Posterior cingulate gyrus (tissue), 11 donors: Measurements from ENCODE around the gene ATP6V0A4.
"Not testable (repeated sequence)": the region's sequence is repeated elsewhere in the genome, so short reads cannot be mapped to it uniquely, and the experiment has no call there.

Experiments used
- DNase-seq, 10 donors: peaks; one replicate each; pipeline versions ENCODE4 v3.0.0 to v3.0.0-alpha.2; 2020 to 2021; ENCODE audit warnings: mixed read lengths in 3 of 10
- intact Hi-C: fragments of 100-400 bp; cut with DNase I; formaldehyde crosslinking; loops from one replicate; pipeline ENCODE4 v1.15.1; 2023

Gene ATP6V0A4

GRCh38 chr7:138710536-138711385 is 87.2 kb downstream of the ATP6V0A4 start:
- intact Hi-C loops: no loop called here
- DNase-seq: no peak

GRCh38 chr7:138705167-138705566 is 92.8 kb downstream of the ATP6V0A4 start:
- intact Hi-C loops: no loop called here
- peak in 1 of 10 donors; percentile 4 for DNase-seq

- peak in 1 of 10 donors; percentile 59 for DNase-seq
- intact Hi-C loops: no loop called here
Measured at GRCh38 chr7:138701537-138701923, 96.5 kb downstream of the ATP6V0A4 start.

GRCh38 chr7:138700857-138701536 is 97.0 kb downstream of the ATP6V0A4 start, which contains the start of gene SVOPL:
Gene SVOPL (minus strand): TSS chr7:138701362. CDS start chr7:138679045, 22,317 bp downstream.
- peak in 1 of 10 donors; percentile 51 for DNase-seq
- intact Hi-C loops: no loop called here

- intact Hi-C loops: no loop called here
- DNase-seq: peak in 1 of 10 donors; percentile 77
Measured at GRCh38 chr7:138699661-138700060, 98.3 kb downstream of the ATP6V0A4 start.

- DNase-seq: peak in 1 of 10 donors; percentile 39
- intact Hi-C loops: no loop called here
Measured at GRCh38 chr7:138698281-138698680, 99.7 kb downstream of the ATP6V0A4 start.

GRCh38 chr7:138697535-138698182 is 100.3 kb downstream of the ATP6V0A4 start:
- DNase-seq: peak in 1 of 10 donors; percentile 16

GRCh38 chr7:138695776-138696175 is 102.2 kb downstream of the ATP6V0A4 start:
- intact Hi-C loops: not testable (repeated sequence)
- DNase-seq: peak in 1 of 10 donors; percentile 5

More at GRCh38 chr7:138697535-138698182, 100.3 kb downstream of the ATP6V0A4 start:
- intact Hi-C loops: no loop called here

GRCh38 chr7:138695106-138695505 is 102.9 kb downstream of the ATP6V0A4 start:
- DNase-seq: peak in 1 of 10 donors; percentile 25
- intact Hi-C loops: no loop called here

- no peak for DNase-seq
- intact Hi-C loops: no loop called here
Measured at GRCh38 chr7:138691178-138691577, 106.8 kb downstream of the ATP6V0A4 start.

- DNase-seq: no peak
- intact Hi-C loops: no loop called here
Measured at GRCh38 chr7:138690495-138690894, 107.5 kb downstream of the ATP6V0A4 start.

- intact Hi-C loops: not testable (repeated sequence)
Measured at GRCh38 chr7:138688037-138688436, 110.0 kb downstream of the ATP6V0A4 start.

GRCh38 chr7:138684340-138684739 is 113.7 kb downstream of the ATP6V0A4 start:
- DNase-seq: no peak
- intact Hi-C loops: no loop called here

More at GRCh38 chr7:138688037-138688436, 110.0 kb downstream of the ATP6V0A4 start:
- not testable (repeated sequence) for DNase-seq

GRCh38 chr7:138679793-138680192 is 118.2 kb downstream of the ATP6V0A4 start:
- intact Hi-C loops: no loop called here
- DNase-seq: no peak

GRCh38 chr7:138670594-138670993 is 127.4 kb downstream of the ATP6V0A4 start:
- intact Hi-C loops: no loop called here
- no peak for DNase-seq

GRCh38 chr7:138669364-138669763 is 128.6 kb downstream of the ATP6V0A4 start:
- intact Hi-C loops: no loop called here

GRCh38 chr7:138668946-138669345 is 129.1 kb downstream of the ATP6V0A4 start:
- intact Hi-C loops: no loop called here
- no peak for DNase-seq

More at GRCh38 chr7:138669364-138669763, 128.6 kb downstream of the ATP6V0A4 start:
- no peak for DNase-seq

GRCh38 chr7:138668229-138668596 is 129.8 kb downstream of the ATP6V0A4 start:
- intact Hi-C loops: no loop called here
- DNase-seq: no peak

- DNase-seq: no peak
- intact Hi-C loops: no loop called here
Measured at GRCh38 chr7:138667535-138668228, 130.3 kb downstream of the ATP6V0A4 start.

- intact Hi-C loops: no loop called here
- no peak for DNase-seq
Measured at GRCh38 chr7:138666385-138666784, 131.6 kb downstream of the ATP6V0A4 start.
